ELF-1 (cell line): Measurements from ENCODE around the gene NOP14.
"Not testable (repeated sequence)": the region's sequence is repeated elsewhere in the genome, so short reads cannot be mapped to it uniquely, and the experiment has no call there.

Experiments
- DNase-seq: peaks from one replicate; pipeline ENCODE4 v3.0.0-alpha.2; 2016; ENCODE audit warnings: low read depth, low spot score

Gene NOP14

DNA sequence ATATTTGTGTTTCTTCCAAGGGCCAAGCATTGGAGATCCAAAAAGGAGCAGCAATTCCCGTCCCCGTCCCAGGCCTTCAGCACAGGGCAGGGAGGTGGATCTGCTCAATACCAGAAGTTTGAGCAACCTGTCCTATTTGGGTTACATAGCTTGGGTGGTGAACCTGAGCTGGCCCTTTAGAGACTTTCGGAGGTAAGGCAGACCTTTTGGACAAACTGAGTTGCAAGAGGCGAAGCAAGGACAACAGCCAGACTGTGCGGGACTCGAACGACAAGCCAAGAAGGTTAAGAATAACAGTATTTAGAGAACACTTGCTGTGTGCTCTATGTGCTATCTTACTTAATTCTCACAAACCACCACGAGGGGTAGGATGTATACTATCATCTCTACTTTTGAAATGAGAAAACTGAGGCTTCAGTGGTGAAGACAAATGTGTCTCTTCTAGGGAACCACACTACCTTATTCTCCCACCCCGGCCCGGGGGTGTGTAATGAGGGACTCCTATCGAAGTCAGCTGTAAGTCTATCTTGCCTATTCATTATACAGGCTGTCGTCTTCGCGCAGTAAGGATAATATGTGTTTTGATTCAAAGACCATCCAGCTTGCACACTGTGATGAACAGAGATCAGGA lies 1.3 kb downstream of the NOP14 start:
- peak; percentile 22 for DNase-seq

DNA sequence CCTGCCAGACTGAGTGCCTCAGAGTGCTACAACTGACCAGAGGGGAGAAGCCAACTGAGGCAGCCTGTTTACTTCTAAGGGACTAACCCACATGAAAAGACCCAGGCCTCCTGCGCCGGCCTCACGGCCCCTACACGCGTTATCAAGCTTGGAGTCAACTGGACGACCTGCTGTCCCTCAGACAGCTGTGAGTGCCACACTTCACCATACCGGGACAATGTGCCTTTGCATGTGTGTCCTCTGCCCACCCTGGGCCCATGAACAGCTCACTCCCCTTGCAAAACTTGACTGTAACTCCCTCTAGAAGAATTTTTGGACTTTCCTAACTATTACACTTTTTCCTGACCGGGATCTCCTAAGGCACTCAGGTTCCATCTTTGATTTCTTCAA lies 1.8 kb downstream of the NOP14 start:
- peak; percentile 75 for DNase-seq

- DNase-seq, result not testable (repeated sequence)
Observed at GRCh38 chr4:2960450-2960849, 2.8 kb downstream of the NOP14 start.

DNA sequence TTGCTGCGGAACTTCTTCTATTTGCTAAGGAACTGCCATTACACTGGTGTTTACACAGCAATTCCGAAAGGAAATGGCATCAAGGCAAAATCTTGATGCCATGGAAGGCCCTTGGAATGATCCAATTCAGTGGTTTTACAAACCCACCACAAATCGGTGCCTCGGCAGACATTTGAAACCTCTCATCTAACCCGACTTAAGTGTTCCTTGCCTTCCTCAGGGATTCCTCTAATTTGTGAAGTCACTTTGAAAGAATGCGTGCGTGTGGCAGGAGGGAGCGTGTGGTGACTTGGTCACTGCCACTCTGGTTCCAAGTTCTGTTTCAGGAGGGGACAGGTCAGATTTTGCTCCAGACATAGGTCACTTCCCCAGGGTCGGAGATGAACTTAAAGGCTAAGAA lies 4.8 kb downstream of the NOP14 start:
- DNase-seq, result no peak

DNA sequence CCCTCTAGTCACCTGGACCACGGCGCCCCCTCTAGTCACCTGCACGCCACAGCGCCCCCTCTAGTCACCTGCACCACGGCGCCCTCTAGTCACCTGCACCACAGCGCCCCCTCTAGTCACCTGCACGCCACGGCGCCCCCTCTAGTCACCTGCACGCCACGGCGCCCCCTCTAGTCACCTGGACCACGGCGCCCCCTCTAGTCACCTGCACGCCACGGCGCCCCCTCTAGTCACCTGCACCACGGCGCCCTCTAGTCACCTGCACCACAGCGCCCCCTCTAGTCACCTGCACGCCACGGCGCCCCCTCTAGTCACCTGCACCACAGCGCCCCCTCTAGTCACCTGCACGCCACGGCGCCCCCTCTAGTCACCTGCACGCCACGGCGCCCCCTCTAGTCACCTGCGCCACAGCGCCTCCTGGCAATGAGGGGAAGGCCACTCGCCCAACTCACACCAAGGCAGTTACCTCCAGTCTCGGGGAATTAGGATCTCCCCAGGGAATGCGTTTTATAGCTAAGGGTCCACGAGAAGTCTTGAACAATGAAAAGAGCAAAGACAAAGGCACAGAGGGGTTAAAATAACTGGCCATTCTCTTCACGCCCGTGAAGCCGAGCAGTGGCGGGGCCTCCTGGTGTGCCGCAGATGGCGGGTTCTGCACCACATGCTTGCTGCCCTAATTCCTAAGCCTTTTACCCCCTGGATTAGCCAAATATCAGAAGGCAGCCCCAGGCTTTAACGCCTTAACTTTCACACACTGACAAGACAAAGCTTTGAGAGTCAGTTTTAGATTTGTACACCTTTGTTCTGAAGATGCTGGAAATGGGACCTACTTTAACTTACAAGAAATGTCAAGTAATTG lies 7.8 kb downstream of the NOP14 start:
- DNase-seq, result not testable (repeated sequence)

DNA sequence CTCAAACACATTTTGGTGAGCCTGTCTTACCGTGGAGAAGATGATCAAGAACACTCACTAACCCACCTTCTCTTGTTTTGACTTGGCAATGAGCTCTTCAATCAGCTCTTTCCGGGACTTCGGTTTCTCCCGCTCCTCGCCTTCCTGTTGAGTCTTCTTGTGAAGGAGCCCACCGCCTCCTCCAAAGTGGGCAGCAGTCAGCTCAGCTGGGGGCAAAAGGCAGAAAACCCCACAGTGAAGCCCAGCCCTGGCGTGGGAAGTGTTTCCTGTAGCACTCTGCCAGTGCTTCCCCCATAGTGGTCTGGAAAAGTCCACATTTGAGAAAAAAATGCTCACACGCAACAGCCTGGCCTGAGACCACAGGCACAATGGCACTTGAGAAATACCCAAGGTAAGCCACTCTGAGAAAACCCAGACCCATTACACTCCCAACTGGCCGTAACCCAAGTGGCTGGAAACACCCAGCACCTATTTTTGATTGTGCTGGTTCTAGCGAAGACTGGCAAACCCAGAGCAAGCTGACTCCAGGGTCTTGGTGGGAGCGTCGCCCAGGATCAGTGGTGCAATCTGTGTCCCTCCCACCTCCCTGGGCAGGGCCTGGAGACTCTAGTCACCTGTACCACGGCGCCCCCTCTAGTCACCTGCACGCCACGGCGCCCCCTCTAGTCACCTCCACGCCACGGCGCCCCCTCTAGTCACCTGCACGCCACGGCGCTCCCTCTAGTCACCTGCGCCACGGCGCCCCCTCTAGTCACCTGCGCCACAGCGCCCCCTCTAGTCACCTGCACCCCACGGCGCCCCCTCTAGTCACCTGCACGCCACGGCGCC lies 8.6 kb downstream of the NOP14 start:
- DNase-seq, result peak; percentile 80

GRCh38 chr4:2953496-2953895 lies 9.7 kb downstream of the NOP14 start:
- no peak for DNase-seq

DNA sequence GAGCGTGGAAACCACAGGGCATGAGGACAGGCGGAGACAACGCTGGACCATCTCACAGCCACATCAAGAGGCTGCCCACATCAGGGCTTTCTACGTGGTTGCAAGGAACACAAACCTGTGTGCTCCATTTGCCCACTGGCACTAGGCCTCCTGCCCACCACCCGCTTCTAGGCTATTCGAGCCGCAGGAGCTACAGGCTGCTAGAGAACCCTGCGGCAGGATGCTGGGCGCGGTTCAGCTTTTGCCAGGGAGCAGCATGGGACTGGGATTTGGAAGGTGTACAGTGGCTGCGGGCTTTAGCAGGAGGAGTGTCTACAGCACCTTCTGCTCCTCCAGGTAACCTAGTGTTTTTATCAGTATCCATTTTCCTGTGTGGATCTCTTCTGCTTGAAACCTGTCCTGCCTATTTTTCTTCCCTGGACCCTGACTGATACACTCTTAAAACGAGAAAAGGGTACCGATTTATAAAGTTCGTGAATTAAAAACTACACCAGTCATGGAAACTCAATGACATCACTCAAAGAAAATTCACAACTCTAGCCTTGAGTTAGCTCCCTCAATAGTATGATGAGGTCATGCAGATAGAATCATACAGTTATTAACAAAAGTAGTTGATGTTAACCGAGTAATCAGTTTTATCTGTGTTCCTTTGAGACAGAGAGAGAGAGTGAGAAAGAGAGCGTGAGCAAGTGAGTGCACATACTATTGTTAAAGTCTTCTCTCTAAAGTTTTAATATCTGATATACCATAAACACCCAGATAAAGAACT lies 12.8 kb downstream of the NOP14 start:
- no peak for DNase-seq

GRCh38 chr4:2949782-2950125 lies 13.5 kb downstream of the NOP14 start:
- DNase-seq, result no peak

DNA sequence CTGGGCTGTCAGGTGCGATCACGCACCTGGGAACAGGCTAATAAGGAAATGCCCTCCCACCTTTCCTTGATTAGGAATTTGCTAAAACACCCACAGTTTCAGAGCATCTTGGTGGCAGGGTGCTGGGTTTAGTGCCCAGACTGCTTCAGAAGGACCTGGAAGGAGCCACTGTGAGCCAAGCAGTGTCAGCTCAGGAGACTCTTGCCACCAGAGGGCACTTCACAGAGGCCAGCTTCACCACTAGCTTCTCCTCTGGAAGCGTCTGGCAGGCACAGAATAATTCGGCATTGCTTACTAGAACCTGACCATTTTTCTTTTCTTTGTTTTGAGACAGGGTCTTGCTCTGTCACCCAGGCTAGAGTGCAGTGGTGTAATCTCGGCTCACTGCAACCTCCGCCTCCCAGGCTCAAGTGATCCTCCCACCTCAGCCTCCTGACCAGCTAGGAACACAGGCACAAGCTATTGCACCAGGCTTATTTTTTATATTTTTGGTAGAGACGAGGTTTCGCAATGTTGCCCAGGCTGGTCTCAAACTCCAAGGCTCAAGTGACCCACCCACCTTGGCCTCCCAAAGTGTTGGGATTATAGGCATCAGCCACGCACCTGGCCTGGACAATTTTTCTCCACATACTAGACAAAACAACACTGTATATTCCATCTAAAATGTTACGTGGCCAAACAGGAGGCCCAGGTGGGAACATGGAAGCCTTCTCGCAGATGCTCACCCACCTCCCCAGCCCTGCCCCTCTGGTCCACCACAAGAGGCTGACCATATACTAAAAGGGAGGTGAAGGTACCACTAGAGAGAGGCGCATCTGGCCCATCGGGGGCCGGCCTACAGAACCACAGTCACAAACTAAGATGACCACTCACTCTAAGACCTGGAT lies 14.1 kb downstream of the NOP14 start:
- no peak for DNase-seq

DNA sequence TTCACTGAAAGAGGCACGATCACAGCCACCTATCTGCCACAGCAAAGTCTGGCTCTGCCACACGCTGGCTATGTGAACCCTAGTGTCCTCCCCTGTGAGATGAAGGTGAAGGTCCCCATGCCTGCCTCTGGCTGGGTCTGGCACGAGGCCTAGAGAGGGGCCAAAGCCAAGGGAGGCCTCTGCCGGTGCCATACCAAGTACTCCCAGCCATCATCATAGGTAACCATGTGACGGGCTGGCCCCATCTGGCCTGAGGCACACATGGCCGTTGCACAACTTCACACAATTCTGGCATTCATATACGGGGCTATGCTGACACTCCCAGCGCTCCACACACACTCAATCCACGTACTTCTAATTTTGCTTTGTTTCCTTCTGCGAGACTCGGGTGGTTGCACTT lies 15.3 kb downstream of the NOP14 start:
- DNase-seq, result no peak

- no peak for DNase-seq
Observed at GRCh38 chr4:2946812-2947600, 16.2 kb downstream of the NOP14 start.

- not testable (repeated sequence) for DNase-seq
Observed at GRCh38 chr4:2945619-2946604, 17.3 kb downstream of the NOP14 start.

- no peak for DNase-seq
Observed at GRCh38 chr4:2944586-2945526, 18.4 kb downstream of the NOP14 start.

DNA sequence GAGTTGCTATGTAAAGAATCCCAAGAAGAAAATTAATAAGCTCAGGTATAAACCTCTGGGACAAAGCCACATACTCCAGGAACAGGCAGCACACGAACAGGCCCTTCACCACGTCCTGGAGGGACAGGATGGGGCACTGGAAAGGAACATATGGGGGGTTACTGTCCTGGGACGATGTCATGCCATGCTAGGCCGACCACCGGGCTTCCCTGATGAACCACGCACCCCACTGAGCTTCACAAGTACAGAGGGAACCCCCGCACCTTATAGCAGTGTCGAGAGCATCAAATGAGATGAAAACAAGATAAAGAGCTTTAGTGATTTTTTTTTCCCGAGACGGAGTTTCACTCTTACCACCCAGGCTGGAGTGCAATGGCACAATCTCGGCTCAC lies 19.1 kb downstream of the NOP14 start:
- DNase-seq, result no peak

DNA sequence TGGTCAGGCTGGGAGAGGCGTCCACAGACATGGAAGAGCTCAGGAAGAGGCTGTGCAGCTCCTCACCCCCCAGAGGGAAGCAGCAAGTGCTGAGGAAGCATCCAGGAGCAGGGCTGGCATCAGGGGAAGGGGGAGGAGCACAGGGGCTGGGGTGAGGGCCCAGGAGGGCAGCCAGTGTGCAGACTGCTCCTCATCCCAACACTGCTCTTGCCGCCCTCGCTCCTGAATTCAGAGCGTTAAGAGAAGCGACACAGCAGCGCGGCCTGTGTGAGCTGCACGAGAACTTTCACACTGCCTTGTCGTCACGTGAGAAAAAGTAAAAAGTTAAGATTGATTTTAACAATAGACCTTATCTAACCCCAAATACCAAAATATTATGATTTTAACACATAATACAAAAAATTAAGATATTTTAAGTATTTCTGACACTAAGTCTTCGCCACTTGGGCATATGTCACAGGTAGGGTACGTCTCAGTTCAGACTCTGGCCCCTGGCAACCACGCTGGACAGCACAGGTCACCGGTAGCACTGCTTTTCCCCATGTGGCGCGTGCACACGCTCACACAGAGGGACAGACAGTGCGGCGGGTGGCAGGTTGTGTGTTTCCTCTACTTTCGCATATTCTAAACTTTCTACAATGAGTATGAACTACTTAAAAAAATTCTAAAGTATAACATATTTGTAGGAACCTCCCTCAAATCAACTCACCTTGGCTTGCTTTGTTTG lies 19.7 kb downstream of the NOP14 start:
- no peak for DNase-seq
